ENCODE data around the gene CABP2.
"Not testable (repeated sequence)": the region's sequence is repeated elsewhere in the genome, so short reads cannot be mapped to it uniquely, and the experiment has no call there.

The CABP2 gene

GRCh38 chr11:67522844-67523555, at the start of gene CABP2:
Gene CABP2 (minus strand): TSS chr11:67523446. CDS start chr11:67523326, 120 bp downstream.
- DNase-seq (ENCODE audit: extremely low read depth in 1 of 2, low read depth in 1 of 2): no peak

GRCh38 chr11:67572747-67573419, 49.6 kb upstream of the CABP2 start:
- no peak for DNase-seq (ENCODE audit: extremely low read depth in 1 of 2, low read depth in 1 of 2)

- DNase-seq (ENCODE audit: extremely low read depth in 1 of 2, low read depth in 1 of 2): no peak
Observed at GRCh38 chr11:67572305-67572704, 49.1 kb upstream of the CABP2 start.

- DNase-seq (ENCODE audit: extremely low read depth in 1 of 2, low read depth in 1 of 2): no peak
Observed at GRCh38 chr11:67571443-67571842, 48.2 kb upstream of the CABP2 start.

- no peak for DNase-seq (ENCODE audit: extremely low read depth in 1 of 2, low read depth in 1 of 2)
Observed at GRCh38 chr11:67564230-67564629, 41.0 kb upstream of the CABP2 start.

GRCh38 chr11:67563705-67564114, 40.5 kb upstream of the CABP2 start:
- DNase-seq (ENCODE audit: extremely low read depth in 1 of 2, low read depth in 1 of 2): not testable (repeated sequence)

- DNase-seq (ENCODE audit: extremely low read depth in 1 of 2, low read depth in 1 of 2): no peak
Observed at GRCh38 chr11:67562963-67563704, 39.9 kb upstream of the CABP2 start.

GRCh38 chr11:67561971-67562619, 38.8 kb upstream of the CABP2 start:
- DNase-seq (ENCODE audit: extremely low read depth in 1 of 2, low read depth in 1 of 2): no peak

GRCh38 chr11:67558084-67558772, 35.0 kb upstream of the CABP2 start:
- no peak for DNase-seq (ENCODE audit: extremely low read depth in 1 of 2, low read depth in 1 of 2)

- no peak for DNase-seq (ENCODE audit: extremely low read depth in 1 of 2, low read depth in 1 of 2)
Observed at GRCh38 chr11:67556244-67556643, 33.0 kb upstream of the CABP2 start.

GRCh38 chr11:67551697-67552096, 28.5 kb upstream of the CABP2 start:
- DNase-seq (ENCODE audit: extremely low read depth in 1 of 2, low read depth in 1 of 2): not testable (repeated sequence)

- no peak for DNase-seq (ENCODE audit: extremely low read depth in 1 of 2, low read depth in 1 of 2)
Observed at GRCh38 chr11:67551127-67551526, 27.9 kb upstream of the CABP2 start.

- no peak for DNase-seq (ENCODE audit: extremely low read depth in 1 of 2, low read depth in 1 of 2)
Observed at GRCh38 chr11:67548555-67549110, 25.4 kb upstream of the CABP2 start.

GRCh38 chr11:67548112-67548511, 24.9 kb upstream of the CABP2 start:
- not testable (repeated sequence) for DNase-seq (ENCODE audit: extremely low read depth in 1 of 2, low read depth in 1 of 2)

- no peak for DNase-seq (ENCODE audit: extremely low read depth in 1 of 2, low read depth in 1 of 2)
Observed at GRCh38 chr11:67545280-67545679, 22.0 kb upstream of the CABP2 start.

- no peak for DNase-seq (ENCODE audit: extremely low read depth in 1 of 2, low read depth in 1 of 2)
Observed at GRCh38 chr11:67544616-67545242, 21.5 kb upstream of the CABP2 start.

- DNase-seq (ENCODE audit: extremely low read depth in 1 of 2, low read depth in 1 of 2): no peak
Observed at GRCh38 chr11:67543585-67543984, 20.3 kb upstream of the CABP2 start.

GRCh38 chr11:67542971-67543370, 19.7 kb upstream of the CABP2 start:
- no peak for DNase-seq (ENCODE audit: extremely low read depth in 1 of 2, low read depth in 1 of 2)

- no peak for DNase-seq (ENCODE audit: extremely low read depth in 1 of 2, low read depth in 1 of 2)
Observed at GRCh38 chr11:67542169-67542568, 18.9 kb upstream of the CABP2 start.

- DNase-seq (ENCODE audit: extremely low read depth in 1 of 2, low read depth in 1 of 2): no peak
Observed at GRCh38 chr11:67541198-67541597, 18.0 kb upstream of the CABP2 start.
